GM18909 (cell line): ENCODE measurements around the gene AKR1C2.
"Not testable (repeated sequence)": the region's sequence is repeated elsewhere in the genome, so short reads cannot be mapped to it uniquely, and the experiment has no call there.

ENCODE experiments used
- ATAC-seq: cut with Tn5 transposase; IDR thresholded peaks from one replicate; pipeline ENCODE4 v1.9.1; 2021; ENCODE audit warnings: mild to moderate bottlenecking; ENCODE audit not compliant: unreplicated experiment, poor library complexity

AKR1C2 gene

GRCh38 chr10:4992564-4992963 is 11.1 kb downstream of the AKR1C2 start:
- not testable (repeated sequence) for ATAC-seq

GRCh38 chr10:4991463-4991862 is 12.2 kb downstream of the AKR1C2 start:
- ATAC-seq: not testable (repeated sequence)

- no peak for ATAC-seq
Observed at GRCh38 chr10:4990217-4990616, 13.4 kb downstream of the AKR1C2 start.

- ATAC-seq: not testable (repeated sequence)
Observed at GRCh38 chr10:4988000-4988641, 15.5 kb downstream of the AKR1C2 start.

GRCh38 chr10:4984971-4985594 is 18.6 kb downstream of the AKR1C2 start:
- ATAC-seq: no peak

GRCh38 chr10:4984223-4984622 is 19.4 kb downstream of the AKR1C2 start:
- no peak for ATAC-seq

- ATAC-seq: no peak
Observed at GRCh38 chr10:4983615-4984216, 19.9 kb downstream of the AKR1C2 start.

- ATAC-seq: no peak
Observed at GRCh38 chr10:4982764-4983226, 20.9 kb downstream of the AKR1C2 start.

GRCh38 chr10:4981722-4982471 is 21.8 kb downstream of the AKR1C2 start:
- ATAC-seq: peak; percentile 68

- ATAC-seq: no peak
Observed at GRCh38 chr10:4980793-4981192, 22.9 kb downstream of the AKR1C2 start.

GRCh38 chr10:4978870-4979269 is 24.8 kb downstream of the AKR1C2 start:
- no peak for ATAC-seq

GRCh38 chr10:4977025-4977424 is 26.6 kb downstream of the AKR1C2 start:
- no peak for ATAC-seq

- not testable (repeated sequence) for ATAC-seq
Observed at GRCh38 chr10:4974400-4974799, 29.3 kb downstream of the AKR1C2 start.

- ATAC-seq: not testable (repeated sequence)
Observed at GRCh38 chr10:4973294-4973693, 30.4 kb downstream of the AKR1C2 start.

GRCh38 chr10:4972369-4973142 is 31.1 kb downstream of the AKR1C2 start:
- ATAC-seq: not testable (repeated sequence)

- not testable (repeated sequence) for ATAC-seq
Observed at GRCh38 chr10:4970362-4970761, 33.3 kb downstream of the AKR1C2 start.

- not testable (repeated sequence) for ATAC-seq
Observed at GRCh38 chr10:4969289-4969688, 34.4 kb downstream of the AKR1C2 start.

- not testable (repeated sequence) for ATAC-seq
Observed at GRCh38 chr10:4967189-4967588, 36.5 kb downstream of the AKR1C2 start.

GRCh38 chr10:4965763-4966162 is 37.9 kb downstream of the AKR1C2 start:
- not testable (repeated sequence) for ATAC-seq

- ATAC-seq: not testable (repeated sequence)
Observed at GRCh38 chr10:4963815-4964154, 39.9 kb downstream of the AKR1C2 start.
